ENCODE results near the gene C7orf25.
A peak's percentile ranks its signal among the peaks of the same experiment; 100 is the strongest.
"Not testable (repeated sequence)": the region's sequence is repeated elsewhere in the genome, so short reads cannot be mapped to it uniquely, and the experiment has no call there.

The C7orf25 gene

GRCh38 chr7:42928754-42929153, 16.9 kb upstream of the C7orf25 start:
- DNase-seq = no peak

- no peak for DNase-seq
These were observed 14.3 kb upstream of the C7orf25 start for GRCh38 chr7:42926204-42926603.

- no peak for DNase-seq
These were observed 13.8 kb upstream of the C7orf25 start for GRCh38 chr7:42925630-42926029.

- DNase-seq = no peak
These were observed 12.5 kb upstream of the C7orf25 start for GRCh38 chr7:42924223-42924838.

- no peak for DNase-seq
These were observed 10.3 kb upstream of the C7orf25 start for GRCh38 chr7:42922017-42922753.

GRCh38 chr7:42915356-42915755, 3.5 kb upstream of the C7orf25 start:
- no peak for DNase-seq

GRCh38 chr7:42914421-42915045, 2.7 kb upstream of the C7orf25 start:
- no peak for DNase-seq

- no peak for DNase-seq
These were observed 2.1 kb upstream of the C7orf25 start for GRCh38 chr7:42914009-42914408.

- DNase-seq = no peak
These were observed 1.7 kb upstream of the C7orf25 start for GRCh38 chr7:42913591-42913990.

GRCh38 chr7:42910306-42910705, 1.6 kb downstream of the C7orf25 start:
- DNase-seq = no peak

GRCh38 chr7:42907316-42907715, 4.6 kb downstream of the C7orf25 start:
- DNase-seq = no peak

- no peak for DNase-seq
These were observed 5.7 kb downstream of the C7orf25 start for GRCh38 chr7:42906181-42906580.

GRCh38 chr7:42902331-42902730, 9.5 kb downstream of the C7orf25 start:
- no peak for DNase-seq

GRCh38 chr7:42900842-42901241, 11.0 kb downstream of the C7orf25 start:
- no peak for DNase-seq

GRCh38 chr7:42893346-42894240, 18.3 kb downstream of the C7orf25 start:
- DNase-seq = peak; percentile 20

GRCh38 chr7:42886893-42887505, 24.9 kb downstream of the C7orf25 start:
- no peak for DNase-seq

GRCh38 chr7:42886129-42886528, 25.7 kb downstream of the C7orf25 start:
- no peak for DNase-seq

- not testable (repeated sequence) for DNase-seq
These were observed 26.7 kb downstream of the C7orf25 start for GRCh38 chr7:42885183-42885582.

GRCh38 chr7:42883950-42884349, 27.9 kb downstream of the C7orf25 start:
- DNase-seq = peak; percentile 74

GRCh38 chr7:42880392-42880791, 31.5 kb downstream of the C7orf25 start:
- DNase-seq = no peak

- peak; percentile 36 for DNase-seq
These were observed 33.6 kb downstream of the C7orf25 start for GRCh38 chr7:42878303-42878702.

GRCh38 chr7:42877862-42878261, 34.0 kb downstream of the C7orf25 start:
- no peak for DNase-seq

All from RPMI8226 (cell line).